HepG2 (cell line): Measurements from ENCODE around the gene SLC4A7. TPM values are rescaled to one million over a fixed set of nuclear protein-coding genes. Genes with fewer than 3 reads are reported as not detected.

Source experiments
- ARID2 ChIP-seq: sonication (generic); formaldehyde crosslinking; IDR thresholded peaks from 2 replicates; pipeline ENCODE4 v1.8.1; 2022; ENCODE audit warnings: mild to moderate bottlenecking, missing genetic modification reagents, borderline replicate concordance
- ATF7-NPFF ChIP-seq: sonication (generic); formaldehyde crosslinking; IDR thresholded peaks from 2 replicates; pipeline ENCODE4 v1.8.1; 2023; ENCODE audit warnings: mild to moderate bottlenecking, low read depth, missing genetic modification reagents, moderate library complexity
- BORCS8-MEF2B ChIP-seq: sonication (generic); formaldehyde crosslinking; IDR thresholded peaks from 2 replicates; pipeline ENCODE4 v1.8.0; 2022; ENCODE audit warnings: mild to moderate bottlenecking, missing genetic modification reagents
- HNRNPLL ChIP-seq: fragments of 200-400 bp; formaldehyde crosslinking; IDR thresholded peaks from 2 replicates; pipeline ENCODE4 v1.6.1; 2017; ENCODE audit warnings: mild to moderate bottlenecking, low read depth, low read length; ENCODE audit not compliant: poor library complexity, severe bottlenecking
- IKZF1 ChIP-seq: fragments of 450-650 bp; IDR thresholded peaks from 2 replicates; pipeline ENCODE4 v1.7.1; 2016
- IRF2 ChIP-seq: IDR thresholded peaks from 2 replicates; pipeline ENCODE4 v1.6.1; 2018; ENCODE audit warnings: missing genetic modification reagents, missing compliant biosample characterization
- KDM5A ChIP-seq: fragments of 200-600 bp; sonication (generic); IDR thresholded peaks from 2 replicates; pipeline ENCODE4 v1.7.0; 2018; ENCODE audit warnings: antibody characterized with exemption, mild to moderate bottlenecking, low read length, borderline replicate concordance
- KMT2A ChIP-seq: sonication (generic); formaldehyde crosslinking; IDR thresholded peaks from 2 replicates; pipeline ENCODE4 v1.4.0; 2020; ENCODE audit warnings: missing genetic modification reagents
- MAZ ChIP-seq, 2 experiments: sonication (generic) in 1 of 2; formaldehyde crosslinking in 1 of 2; IDR thresholded peaks; 2 replicates each; pipeline versions ENCODE4 v1.5.0 to v1.6.1; 2012 to 2020; ENCODE audit warnings: low read depth in 2 of 2, mild to moderate bottlenecking in 2 of 2, borderline replicate concordance in 1 of 2, improper control_type of control experiment in 1 of 2, low read length in 1 of 2, missing genetic modification reagents in 1 of 2, moderate library complexity in 1 of 2
- MIER2 ChIP-seq: IDR thresholded peaks from 2 replicates; pipeline ENCODE4 v1.6.1; 2016; ENCODE audit warnings: missing biosample characterization, missing genetic modification reagents
- NR2F2 ChIP-seq: IDR thresholded peaks from 2 replicates; pipeline ENCODE4 v1.6.1; 2012; ENCODE audit warnings: low read depth, inconsistent platforms, borderline replicate concordance
- PHB2 ChIP-seq: fragments of 450-650 bp; IDR thresholded peaks from 2 replicates; pipeline ENCODE4 v1.6.1; 2018; ENCODE audit not compliant: partially characterized antibody
- RELA ChIP-seq: sonication (generic); formaldehyde crosslinking; IDR thresholded peaks from 2 replicates; pipeline ENCODE4 v1.4.0; 2020; ENCODE audit warnings: missing genetic modification reagents
- SPEN ChIP-seq: sonication (generic); formaldehyde crosslinking; IDR thresholded peaks from 2 replicates; pipeline ENCODE4 v1.5.1; 2020; ENCODE audit warnings: low read depth, mild to moderate bottlenecking, missing genetic modification reagents
- THAP11 ChIP-seq: IDR thresholded peaks from 2 replicates; pipeline ENCODE4 v1.6.1; 2016; ENCODE audit warnings: missing biosample characterization, missing genetic modification reagents
- ZFY ChIP-seq: sonication (generic); formaldehyde crosslinking; IDR thresholded peaks from 2 replicates; pipeline ENCODE4 v1.4.0; 2020; ENCODE audit warnings: missing genetic modification reagents
- ZKSCAN8 ChIP-seq: IDR thresholded peaks from 2 replicates; pipeline ENCODE4 v1.6.1; 2016; ENCODE audit warnings: borderline replicate concordance, missing genetic modification reagents, missing compliant biosample characterization
- ZNF263 ChIP-seq: sonication (generic); formaldehyde crosslinking; IDR thresholded peaks from 2 replicates; pipeline ENCODE4 v1.4.0; 2020; ENCODE audit warnings: missing genetic modification reagents
- ZNF501 ChIP-seq: sonication (generic); formaldehyde crosslinking; IDR thresholded peaks from 2 replicates; pipeline ENCODE4 v1.5.1; 2020; ENCODE audit warnings: mild to moderate bottlenecking, moderate library complexity, missing genetic modification reagents
- polyA plus RNA-seq, 8 experiments: library from polyadenylated mRNA; depleted of rRNA in 3 of 8; stranded (reverse) in 7 of 8; unstranded in 1 of 8; fragments of >200 nt; fragmentation: Illumina TruSeq in 4 of 8; extraction: Trizol in 4 of 8; gene quantifications; 2 replicates each; pipeline versions ENCODE4 v1.2.1 to v1.2.3, GENCODE V29; 2011 to 2016; ENCODE audit warnings: low read depth in 4 of 8, missing spikeins in 1 of 8, mixed read lengths in 1 of 8; ENCODE audit not compliant: insufficient read depth in 1 of 8
- total RNA-seq, 5 experiments: library from RNA; depleted of rRNA; stranded (reverse); fragments of >200 nt; fragmentation: Illumina TruSeq; extraction: Trizol; gene quantifications; 2 replicates each; pipeline ENCODE4 v1.2.3, GENCODE V29; 2016; ENCODE audit warnings: low read depth in 1 of 5
- TF ChIP-seq, protein P1 (sequence below): sonication (generic); formaldehyde crosslinking; IDR thresholded peaks from 2 replicates; pipeline ENCODE4 v1.8.1; 2023; ENCODE audit warnings: mild to moderate bottlenecking, missing genetic modification reagents
- TF ChIP-seq, protein P2 (sequence below): sonication (generic); formaldehyde crosslinking; IDR thresholded peaks from 2 replicates; pipeline ENCODE4 v1.8.1; 2022; ENCODE audit warnings: mild to moderate bottlenecking, missing genetic modification reagents
- TF ChIP-seq, protein P3 (sequence below): sonication (generic); formaldehyde crosslinking; IDR thresholded peaks from 2 replicates; pipeline ENCODE4 v1.8.0; 2022; ENCODE audit warnings: missing genetic modification reagents, mild to moderate bottlenecking, moderate library complexity, borderline replicate concordance
- TF ChIP-seq, protein P4 (sequence below): sonication (generic); formaldehyde crosslinking; IDR thresholded peaks from 2 replicates; pipeline ENCODE4 v1.5.1; 2020; ENCODE audit warnings: mild to moderate bottlenecking, missing genetic modification reagents, moderate library complexity

SLC4A7 gene
- total and polyA plus RNA-seq, 2 of the 13 experiments (the other 11 are each of a cell fraction or from before 2014, with no cell fraction given) = 16.4 to 43.8 TPM

DNA sequence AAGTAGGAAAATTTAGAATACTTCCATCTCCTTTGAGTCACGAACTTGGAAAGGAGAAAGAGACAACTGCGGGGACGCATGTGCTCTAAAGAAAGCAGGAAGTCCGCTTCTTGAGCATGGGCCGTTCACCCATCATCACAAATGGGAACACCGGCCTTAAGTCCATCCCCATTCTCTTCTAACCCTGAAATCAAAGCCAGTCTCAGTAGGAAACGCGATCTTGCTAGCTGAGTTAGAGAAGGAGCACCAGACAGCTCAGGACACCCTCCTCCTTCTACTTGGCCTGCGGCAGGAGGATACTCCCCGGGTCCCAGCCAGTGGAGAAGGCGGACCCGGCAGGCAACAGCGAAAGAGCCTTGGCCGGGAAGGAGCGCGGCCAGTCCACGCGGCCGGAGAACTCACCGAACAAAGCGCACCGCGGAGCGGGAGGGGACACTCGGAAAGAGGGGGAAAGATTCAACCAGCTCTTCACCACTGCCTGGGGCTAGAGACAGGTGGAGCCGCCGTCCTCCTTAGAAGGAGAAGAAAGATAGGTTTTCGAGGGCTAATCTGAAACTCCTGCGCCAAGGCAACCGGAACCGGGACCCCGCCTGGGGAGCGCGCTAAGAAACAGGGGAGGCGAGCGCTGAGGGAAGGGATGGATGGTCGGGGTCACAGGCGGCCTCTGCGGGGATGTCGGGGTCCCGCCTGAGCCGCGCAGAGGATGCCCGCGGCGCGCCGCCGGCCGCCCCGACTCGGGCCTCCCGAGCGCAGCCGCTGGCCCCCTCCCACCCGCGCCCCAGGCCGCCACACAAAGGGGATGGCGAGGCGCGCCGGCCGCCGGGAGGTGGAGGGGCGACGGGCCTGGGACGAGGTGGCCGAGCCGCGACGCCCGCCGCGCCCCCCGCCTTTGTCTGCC lies 818 bp downstream of the SLC4A7 start (continued):
- TF ChIP-seq ZFY (CRISPR knock-in tag) = no peak
- no peak for TF ChIP-seq ZKSCAN8 (CRISPR knock-in tag)
- no peak for TF ChIP-seq IKZF1
- TF ChIP-seq NR2F2 = no peak
- 0 out of 2 replicates have a peak, but pooled peaks have one; percentile 19 for TF ChIP-seq ATF7-NPFF (CRISPR knock-in tag)
- no peak for TF ChIP-seq PHB2
- peak; percentile 69 for TF ChIP-seq HNRNPLL
- TF ChIP-seq, protein P1, sequence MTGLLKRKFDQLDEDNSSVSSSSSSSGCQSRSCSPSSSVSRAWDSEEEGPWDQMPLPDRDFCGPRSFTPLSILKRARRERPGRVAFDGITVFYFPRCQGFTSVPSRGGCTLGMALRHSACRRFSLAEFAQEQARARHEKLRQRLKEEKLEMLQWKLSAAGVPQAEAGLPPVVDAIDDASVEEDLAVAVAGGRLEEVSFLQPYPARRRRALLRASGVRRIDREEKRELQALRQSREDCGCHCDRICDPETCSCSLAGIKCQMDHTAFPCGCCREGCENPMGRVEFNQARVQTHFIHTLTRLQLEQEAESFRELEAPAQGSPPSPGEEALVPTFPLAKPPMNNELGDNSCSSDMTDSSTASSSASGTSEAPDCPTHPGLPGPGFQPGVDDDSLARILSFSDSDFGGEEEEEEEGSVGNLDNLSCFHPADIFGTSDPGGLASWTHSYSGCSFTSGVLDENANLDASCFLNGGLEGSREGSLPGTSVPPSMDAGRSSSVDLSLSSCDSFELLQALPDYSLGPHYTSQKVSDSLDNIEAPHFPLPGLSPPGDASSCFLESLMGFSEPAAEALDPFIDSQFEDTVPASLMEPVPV (CRISPR knock-in tag) = peak; percentile 26; the same call in 1 of the 2 replicates
- no peak for TF ChIP-seq SPEN (CRISPR knock-in tag)
- no peak for TF ChIP-seq MIER2 (CRISPR knock-in tag)
- peak; percentile 65; the same call in 1 of the 2 replicates for TF ChIP-seq ZNF501 (CRISPR knock-in tag)
- TF ChIP-seq MAZ (IDR thresholded peaks at IDR 0.05; ENCODE audit: borderline replicate concordance, low read depth, low read length) = no peak
- TF ChIP-seq MAZ (CRISPR knock-in tag; IDR thresholded peaks at IDR 0.05; ENCODE audit: low read depth) = no peak
- no peak for TF ChIP-seq RELA
- TF ChIP-seq KDM5A = 0 out of 2 replicates have a peak, but pooled peaks have one; percentile 0
- peak; percentile 25; the same call in 1 of the 2 replicates for TF ChIP-seq IRF2
- TF ChIP-seq, protein P2, sequence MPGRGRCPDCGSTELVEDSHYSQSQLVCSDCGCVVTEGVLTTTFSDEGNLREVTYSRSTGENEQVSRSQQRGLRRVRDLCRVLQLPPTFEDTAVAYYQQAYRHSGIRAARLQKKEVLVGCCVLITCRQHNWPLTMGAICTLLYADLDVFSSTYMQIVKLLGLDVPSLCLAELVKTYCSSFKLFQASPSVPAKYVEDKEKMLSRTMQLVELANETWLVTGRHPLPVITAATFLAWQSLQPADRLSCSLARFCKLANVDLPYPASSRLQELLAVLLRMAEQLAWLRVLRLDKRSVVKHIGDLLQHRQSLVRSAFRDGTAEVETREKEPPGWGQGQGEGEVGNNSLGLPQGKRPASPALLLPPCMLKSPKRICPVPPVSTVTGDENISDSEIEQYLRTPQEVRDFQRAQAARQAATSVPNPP (CRISPR knock-in tag) = 0 out of 2 replicates have a peak, but pooled peaks have one; percentile 32
- TF ChIP-seq, protein P3, sequence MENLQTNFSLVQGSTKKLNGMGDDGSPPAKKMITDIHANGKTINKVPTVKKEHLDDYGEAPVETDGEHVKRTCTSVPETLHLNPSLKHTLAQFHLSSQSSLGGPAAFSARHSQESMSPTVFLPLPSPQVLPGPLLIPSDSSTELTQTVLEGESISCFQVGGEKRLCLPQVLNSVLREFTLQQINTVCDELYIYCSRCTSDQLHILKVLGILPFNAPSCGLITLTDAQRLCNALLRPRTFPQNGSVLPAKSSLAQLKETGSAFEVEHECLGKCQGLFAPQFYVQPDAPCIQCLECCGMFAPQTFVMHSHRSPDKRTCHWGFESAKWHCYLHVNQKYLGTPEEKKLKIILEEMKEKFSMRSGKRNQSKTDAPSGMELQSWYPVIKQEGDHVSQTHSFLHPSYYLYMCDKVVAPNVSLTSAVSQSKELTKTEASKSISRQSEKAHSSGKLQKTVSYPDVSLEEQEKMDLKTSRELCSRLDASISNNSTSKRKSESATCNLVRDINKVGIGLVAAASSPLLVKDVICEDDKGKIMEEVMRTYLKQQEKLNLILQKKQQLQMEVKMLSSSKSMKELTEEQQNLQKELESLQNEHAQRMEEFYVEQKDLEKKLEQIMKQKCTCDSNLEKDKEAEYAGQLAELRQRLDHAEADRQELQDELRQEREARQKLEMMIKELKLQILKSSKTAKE (CRISPR knock-in tag) = no peak
- peak; percentile 55 for TF ChIP-seq ZNF263 (CRISPR knock-in tag)
- TF ChIP-seq THAP11 (CRISPR knock-in tag) = peak; percentile 34; the same call in 1 of the 2 replicates
- peak; percentile 82 for TF ChIP-seq KMT2A
- peak; percentile 74; the same call in 1 of the 2 replicates for TF ChIP-seq BORCS8-MEF2B
- TF ChIP-seq ARID2 (CRISPR knock-in tag) = no peak
- TF ChIP-seq, protein P4, sequence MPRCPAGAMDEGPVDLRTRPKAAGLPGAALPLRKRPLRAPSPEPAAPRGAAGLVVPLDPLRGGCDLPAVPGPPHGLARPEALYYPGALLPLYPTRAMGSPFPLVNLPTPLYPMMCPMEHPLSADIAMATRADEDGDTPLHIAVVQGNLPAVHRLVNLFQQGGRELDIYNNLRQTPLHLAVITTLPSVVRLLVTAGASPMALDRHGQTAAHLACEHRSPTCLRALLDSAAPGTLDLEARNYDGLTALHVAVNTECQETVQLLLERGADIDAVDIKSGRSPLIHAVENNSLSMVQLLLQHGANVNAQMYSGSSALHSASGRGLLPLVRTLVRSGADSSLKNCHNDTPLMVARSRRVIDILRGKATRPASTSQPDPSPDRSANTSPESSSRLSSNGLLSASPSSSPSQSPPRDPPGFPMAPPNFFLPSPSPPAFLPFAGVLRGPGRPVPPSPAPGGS (CRISPR knock-in tag) = no peak; the same call in 1 of the 2 replicates
